Left renal cortex interstitium (tissue), 4 donors: ENCODE results near the gene TMEM131. TPM values are rescaled to one million over a fixed set of nuclear protein-coding genes. Genes with fewer than 3 reads are reported as not detected.
"Not testable (repeated sequence)": the region's sequence is repeated elsewhere in the genome, so short reads cannot be mapped to it uniquely, and the experiment has no call there.

Experiments
- DNase-seq, 4 donors: peaks; one replicate each; pipeline ENCODE4 v3.0.0-alpha.2; 2013; ENCODE audit warnings: low read depth in 4 of 4, low spot score in 2 of 4, missing footprints in 1 of 4
- polyA plus RNA-seq, 4 donors: library from polyadenylated mRNA; unstranded; fragments of 120-200 nt; gene quantifications; one replicate each; pipeline ENCODE4 v1.2.1, GENCODE V29; 2013; ENCODE audit not compliant: insufficient read length in 4 of 4

Gene TMEM131
- polyA plus RNA-seq, 4 donors: 39.2 to 49.8 (median 45.4) TPM

DNA sequence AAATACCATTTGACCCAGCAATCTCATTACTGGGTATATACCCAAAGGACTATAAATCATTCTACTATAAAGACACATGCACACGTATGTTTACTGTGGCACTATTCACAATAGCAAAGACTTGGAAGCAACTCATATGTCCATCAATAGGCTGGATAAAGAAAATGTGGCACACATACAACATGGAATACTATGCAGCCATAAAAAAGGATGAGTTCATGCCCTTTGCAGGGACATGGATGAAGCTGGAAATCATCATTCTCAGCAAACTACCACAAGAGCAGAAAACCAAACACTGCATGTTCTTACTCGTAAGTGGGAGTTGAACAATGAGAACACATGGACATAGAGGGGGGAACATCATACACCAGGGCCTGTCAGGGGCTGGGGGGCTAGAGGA, 117.4 kb downstream of the TMEM131 start:
- DNase-seq: not testable (repeated sequence)

DNA sequence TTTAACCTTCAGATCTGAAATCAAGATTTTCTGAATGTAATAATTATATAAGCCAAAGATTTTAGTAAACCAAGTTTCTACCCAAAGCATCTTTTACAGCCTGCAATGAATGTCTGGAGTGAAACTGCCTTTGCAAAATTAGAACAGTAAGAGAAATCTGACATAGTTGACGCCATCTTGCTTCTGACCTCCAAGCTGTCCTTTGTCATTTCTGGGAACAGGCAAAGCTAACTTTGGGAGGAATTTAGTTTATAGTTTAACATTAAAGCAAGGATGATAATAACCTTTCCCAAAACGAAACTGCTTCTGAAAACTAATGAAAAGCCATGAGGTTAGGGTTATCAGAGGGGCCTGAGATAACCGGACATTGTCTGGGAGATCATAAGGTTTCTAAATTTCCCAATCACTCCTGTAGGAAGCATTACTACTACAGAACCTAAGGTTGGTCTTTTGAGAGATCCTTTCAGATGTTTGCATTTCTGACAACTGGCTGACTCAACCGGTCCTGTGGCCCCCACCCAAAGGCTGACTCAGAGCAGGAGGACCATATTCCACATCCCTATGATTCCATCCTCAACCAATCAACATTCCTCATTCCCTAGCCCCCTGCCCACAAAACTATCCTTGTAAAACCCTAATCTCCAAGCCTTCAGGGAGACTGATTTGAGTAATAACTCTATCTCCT, 124.5 kb downstream of the TMEM131 start:
- DNase-seq: no peak

DNA sequence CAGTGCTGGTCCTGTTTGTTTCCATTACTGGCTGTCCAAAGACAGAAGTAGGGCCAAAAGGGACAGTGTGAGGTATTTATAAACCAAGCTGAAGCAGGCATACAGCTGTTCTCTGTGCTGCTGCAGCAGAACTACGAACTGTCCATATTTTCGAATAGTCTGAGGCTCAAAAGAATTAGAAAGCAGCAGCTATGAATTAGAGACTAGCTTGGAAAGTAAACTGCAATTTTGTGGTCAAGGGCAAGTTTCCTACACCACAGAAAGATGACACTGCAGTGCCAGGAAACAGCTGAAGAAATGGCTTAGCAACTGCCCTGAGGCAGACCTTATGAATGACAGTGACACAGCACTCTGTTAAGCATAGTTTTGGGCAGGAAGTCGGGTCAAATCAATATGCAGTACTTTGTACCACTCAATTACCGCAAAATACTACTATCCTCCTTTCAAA, 125.3 kb downstream of the TMEM131 start:
- DNase-seq: no peak

DNA sequence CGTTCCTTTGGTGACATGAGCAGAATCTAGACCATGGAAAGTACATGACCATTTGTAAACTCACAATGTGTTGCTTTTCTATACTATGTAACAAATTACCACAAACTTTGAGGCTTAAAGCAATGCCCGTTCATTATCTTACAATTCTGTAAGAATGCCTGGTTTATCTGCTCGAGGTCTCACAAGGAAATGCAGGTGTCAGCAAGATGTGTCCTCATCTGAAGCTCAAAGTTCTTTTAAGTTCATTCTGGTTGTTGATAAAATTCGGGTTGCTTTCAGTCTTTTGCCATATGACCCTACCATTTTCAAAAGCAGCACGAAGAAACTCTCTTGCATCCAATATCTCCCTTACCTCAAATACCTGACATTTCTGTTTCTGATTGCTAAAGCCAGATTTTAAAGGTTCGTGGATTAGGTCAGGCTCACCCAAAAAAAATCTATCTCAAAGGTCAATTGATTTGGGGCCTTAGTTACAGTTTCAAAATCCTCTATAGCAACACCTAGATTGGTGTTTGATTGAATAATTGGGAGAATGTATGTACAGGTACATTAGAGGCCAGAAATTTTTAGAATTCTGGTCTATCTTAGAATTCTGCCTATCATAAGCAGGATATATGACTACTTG, 125.9 kb downstream of the TMEM131 start:
- DNase-seq: no peak

DNA sequence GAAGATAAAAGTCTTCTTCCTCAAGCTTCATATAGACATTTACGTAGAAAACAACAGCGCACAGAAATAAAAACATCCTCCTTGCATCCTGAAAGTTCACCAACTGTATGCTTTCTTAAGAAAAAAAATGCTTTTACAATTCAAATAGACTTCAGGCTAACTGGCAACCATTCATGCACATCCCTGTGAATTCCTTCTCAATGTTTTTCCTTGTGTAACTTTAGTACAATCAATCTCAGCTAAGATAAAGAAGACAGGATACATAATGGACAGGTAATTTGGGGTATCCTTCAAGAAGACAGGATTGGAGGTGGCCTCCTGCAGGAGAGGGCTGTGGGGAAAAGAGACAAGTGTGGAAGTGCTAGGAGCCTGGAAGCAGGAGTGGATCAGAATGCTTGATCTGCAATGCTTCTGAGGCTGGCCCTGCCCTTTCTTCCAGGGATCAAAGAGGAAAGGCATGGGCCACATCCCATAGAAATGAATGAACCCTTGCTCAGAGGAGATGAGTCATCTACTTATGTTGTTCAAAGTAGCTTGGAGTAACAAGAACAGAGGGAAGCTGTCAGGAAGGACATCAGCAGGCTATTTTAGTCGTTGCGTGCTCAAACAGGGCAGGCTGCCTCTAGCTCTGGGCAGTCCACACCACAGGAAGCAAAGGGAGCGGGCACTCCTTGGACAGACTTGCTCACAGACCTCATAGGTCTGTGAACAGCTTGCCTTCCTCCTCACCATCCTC, 126.6 kb downstream of the TMEM131 start:
- DNase-seq: no peak

DNA sequence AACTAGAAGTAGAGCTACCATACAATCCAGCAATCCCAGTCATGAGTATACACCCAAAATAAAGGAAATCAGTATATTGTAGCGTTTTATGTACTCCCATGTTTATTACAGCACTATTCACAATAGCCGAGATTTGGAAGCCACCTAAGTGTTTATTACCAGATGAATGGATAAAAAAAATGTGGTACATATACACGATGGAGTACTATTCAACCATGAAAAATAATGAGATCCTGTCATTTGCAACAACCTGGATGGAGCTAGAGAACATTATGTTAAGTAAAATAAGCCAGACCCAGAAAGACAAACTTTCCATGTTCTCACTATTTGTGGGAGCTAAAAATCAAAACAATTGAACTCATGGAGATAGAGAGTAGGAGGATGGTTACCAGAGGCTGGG, 131.9 kb downstream of the TMEM131 start:
- no peak for DNase-seq

DNA sequence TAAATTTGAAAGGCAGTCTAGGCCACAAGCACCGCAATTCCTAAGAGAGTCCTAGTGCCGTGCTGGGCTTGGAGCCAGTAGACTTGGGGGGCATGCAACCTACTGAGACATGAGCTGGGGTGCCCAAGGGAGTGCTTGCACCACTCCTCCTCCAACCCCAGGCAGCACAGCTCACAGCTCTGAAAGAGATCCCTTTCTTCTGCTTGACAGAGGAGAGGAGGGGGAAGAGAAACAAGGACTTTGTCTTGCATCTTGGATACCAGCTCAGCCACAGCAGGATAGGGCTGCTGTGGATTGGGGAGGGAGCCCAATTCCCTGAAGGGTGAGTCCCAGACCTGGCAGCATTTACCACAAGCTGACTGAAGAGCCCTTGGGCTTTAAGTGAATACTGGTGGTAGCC, 134.6 kb downstream of the TMEM131 start:
- DNase-seq: no peak

DNA sequence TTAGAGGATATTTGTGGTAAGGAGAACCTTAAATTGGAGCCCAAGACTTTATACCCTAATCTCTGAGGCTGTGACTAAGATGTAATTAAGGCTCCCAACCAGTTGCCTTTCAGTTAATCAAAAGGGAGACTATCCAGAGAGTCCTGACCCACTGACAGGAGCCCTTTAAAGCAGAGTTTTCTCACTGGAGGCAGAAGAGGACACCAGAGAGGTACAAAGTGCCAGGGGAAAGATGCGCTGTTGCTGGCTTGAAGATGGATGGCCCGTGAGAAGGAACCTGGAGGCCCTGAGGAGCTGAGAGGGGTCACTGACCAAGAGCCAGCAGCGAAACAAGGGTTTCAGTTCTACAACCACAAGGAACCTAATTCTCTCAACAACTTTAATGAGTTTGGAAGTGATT, 137.3 kb downstream of the TMEM131 start:
- DNase-seq: no peak

DNA sequence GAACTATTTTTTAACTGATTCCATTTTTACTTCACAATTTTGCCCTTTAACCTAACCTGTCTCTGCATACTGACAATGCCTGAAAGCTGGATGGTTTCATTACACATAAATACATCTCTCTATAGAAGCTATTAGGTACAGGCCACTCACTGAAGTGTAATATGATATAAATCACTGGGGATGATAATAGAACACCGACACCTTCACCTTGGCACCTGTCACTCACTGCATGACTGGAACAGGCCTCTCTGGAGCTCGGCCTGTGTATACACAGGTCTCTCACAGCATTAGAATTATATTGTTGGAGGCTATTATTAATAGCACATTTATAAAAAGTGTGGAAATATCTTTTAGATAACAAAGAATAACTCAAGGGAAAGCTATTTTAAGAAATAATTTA, 138.2 kb downstream of the TMEM131 start:
- no peak for DNase-seq

DNA sequence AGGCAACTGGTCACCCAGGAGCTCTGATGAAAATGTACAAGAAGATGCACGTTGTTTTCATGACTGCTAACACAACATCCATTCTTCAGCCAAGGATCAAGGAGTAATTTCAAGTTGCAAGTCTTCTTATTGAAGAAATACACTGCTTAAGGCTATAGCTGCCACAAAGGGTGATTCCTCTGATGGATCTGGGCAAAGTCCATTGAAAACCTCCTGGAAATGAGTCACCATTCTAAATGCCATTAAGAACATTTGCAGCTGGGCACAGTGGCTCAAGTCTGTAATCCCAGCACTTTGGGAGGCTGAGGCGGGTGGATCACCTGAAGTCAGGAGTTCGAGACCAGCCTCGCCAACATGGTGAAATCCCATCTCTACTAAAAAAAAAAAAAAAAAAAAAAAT, 142.7 kb downstream of the TMEM131 start:
- not testable (repeated sequence) for DNase-seq

DNA sequence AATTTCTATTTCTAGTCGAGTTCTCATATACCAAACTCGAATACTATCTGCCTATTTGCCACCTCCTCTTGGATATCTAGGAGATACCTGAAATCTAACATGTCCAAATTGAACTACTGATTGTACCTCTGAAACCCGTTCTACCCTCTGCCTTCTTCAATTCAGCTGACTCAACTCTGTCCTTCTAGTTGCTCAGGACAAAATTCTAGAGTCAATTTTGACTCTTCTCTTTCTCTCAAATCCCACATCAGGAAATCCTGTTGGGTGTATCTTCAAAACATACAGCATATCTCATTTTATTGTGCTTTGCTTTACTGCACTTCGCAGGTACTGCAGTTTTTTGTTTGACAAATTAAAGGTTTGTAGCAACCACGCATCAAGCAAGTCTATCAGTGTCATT, 144.6 kb downstream of the TMEM131 start:
- no peak for DNase-seq

DNA sequence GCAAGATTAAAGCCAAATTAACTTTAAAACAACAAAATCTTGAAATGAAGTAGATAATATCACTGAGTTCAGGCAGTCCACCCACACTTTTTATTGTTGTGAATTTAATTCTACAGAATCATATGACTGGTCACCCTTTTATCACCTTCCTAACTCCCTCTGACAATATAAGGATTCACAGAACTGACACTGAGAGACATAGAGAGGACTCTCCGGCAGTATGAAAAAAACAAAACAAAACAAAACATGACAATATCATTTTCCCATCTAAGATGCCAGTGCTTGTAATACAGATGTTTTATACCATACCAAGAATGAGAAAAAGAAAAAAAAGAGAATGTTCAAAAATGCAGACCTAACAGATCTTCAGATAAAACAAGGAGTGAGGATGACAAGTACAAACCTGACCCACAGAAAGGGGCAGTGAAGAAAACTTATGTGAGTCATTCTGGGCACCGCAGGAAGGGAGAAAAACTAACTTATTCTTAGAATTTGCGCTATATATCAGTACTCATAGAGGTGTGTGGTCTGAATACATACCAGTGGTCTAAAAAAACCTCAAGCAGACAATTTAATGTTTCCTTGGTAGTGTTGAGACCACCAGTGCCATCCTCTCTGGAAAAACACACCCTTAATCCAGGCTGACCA, 145.7 kb downstream of the TMEM131 start:
- DNase-seq: no peak

DNA sequence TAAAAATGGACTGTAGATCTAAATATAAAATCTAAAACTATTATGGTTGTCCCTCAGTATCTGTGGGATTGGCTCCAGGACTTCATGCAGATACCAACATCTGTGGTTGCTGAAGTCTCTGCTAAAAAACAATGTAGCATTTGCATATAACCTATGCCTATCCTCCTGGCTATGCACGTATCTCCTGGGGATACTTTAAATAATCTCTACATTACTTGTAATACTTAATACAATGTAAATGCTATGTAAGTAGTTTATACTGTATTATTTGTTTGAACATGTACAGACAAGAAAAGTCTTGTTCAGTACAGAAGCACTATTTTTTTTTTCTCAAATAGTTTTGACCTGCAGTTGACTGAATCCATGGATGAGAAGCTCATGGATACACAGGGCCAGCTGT, 147.4 kb downstream of the TMEM131 start:
- DNase-seq: no peak

DNA sequence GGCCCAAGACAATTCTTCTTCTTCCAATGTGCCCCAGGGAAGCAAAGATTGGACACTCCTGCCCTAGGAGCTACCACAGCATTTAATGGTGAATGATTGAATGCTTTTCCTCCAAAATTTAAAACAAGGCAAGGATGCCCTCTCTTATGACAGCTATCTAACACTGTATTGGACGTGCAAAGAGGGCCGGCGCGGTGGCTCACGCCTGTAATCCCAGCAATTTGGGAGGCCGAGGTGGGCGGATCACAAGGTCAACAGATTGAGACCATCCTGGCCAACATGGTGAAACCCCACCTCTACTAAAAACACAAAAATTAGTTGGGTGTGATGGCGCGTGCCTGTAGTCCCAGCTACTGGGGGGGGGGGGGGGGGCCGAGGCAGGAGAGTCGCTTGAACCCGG, 149.0 kb downstream of the TMEM131 start:
- not testable (repeated sequence) for DNase-seq

DNA sequence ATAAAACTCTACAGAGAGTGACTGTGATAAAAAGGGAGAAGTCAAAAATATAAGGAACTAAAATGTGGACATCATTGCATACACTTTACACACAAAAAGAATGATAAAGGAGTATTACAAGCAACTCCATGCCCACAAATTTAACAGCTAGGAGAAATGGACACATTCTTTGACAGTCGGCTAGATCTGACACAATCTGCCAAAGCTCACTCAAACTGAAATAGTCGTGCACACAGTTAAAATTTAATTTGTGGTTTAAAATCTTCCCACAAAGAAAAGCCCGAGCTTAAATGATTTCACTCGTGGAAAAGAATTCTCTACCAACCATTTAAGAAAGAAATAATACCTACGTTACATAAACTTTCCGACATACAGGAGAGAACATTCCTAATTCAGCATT, 149.9 kb downstream of the TMEM131 start:
- DNase-seq: no peak

DNA sequence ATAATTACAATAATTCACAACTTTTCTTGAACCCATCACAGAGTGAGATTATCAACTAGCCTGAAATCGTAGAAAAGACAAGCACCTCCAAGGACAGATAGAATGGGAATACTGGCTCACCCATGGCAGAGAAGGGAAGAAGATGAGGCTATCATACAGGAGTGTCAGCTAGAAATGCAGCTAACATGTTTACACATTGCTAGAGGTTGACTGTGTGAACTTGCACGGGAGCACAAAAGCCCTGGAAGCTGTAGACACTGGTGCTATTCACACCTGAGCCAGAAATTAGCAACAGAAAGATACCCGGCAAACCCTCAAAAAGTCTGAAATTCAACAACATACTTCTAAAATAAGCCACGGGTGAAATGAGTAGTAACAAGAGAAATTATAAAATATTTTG, 150.6 kb downstream of the TMEM131 start:
- no peak for DNase-seq

DNA sequence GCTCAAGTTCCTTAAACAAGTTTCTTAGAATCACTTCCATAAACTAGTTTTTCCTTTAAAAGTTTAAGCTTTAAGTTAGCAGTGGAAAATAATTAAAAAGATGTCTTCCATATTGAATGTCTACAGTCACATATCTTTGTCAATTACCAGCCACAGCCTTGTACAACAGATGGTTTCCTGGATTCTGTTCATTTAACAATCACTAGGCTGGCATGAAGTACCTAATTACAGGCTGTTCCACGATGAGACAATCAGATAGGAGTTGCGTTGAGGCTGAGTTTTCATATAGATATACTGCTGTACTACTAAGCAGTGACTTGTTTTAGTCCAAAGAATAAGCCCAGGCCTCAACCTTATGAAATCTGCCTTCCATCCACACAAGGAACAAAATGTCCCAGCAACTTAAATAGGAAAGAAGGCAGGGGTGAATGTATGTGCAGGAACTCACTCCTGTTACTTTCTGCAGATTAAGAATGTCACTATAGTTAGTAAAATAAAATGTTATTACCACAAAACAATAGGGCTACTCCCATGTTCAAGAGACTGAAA, 151.4 kb downstream of the TMEM131 start:
- DNase-seq: no peak

DNA sequence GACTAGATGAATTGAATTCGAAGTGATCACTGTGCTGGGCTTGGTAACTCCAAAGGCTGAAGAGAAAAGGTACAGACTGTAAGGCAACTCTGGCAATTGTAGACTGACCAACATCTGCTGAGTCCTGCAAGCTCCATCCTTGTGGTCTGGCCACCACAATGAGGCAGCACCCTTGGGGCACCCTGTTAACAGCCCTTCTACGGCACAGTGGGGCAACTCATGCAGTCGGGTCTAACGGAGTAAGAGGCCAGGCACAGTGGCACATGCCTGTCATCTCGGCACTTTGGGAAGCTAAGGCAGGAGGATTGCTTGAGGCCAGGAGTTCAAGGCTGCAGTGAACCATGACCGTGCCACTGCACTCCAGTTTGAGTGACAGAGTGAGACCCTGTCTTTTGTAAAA, 155.6 kb downstream of the TMEM131 start:
- DNase-seq: no peak

DNA sequence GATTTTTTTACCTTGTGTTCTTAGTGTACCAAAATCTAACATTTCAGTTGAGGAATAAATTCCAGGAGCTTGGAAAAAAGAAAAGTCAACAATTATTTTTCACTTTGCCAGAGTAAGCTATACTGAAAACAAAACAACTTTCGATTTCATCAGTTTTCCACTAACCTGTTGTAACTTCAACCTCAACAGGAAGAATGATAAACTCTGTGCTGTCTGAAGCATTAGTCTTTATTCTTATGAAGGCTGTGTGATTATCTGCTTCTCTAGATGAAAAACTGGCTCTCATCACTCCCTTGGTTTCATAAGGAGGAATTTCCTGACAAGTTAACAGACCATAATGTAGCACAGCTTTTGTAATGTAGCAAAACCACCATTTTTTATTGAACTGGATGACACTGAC, 161.1 kb downstream of the TMEM131 start:
- DNase-seq: no peak

DNA sequence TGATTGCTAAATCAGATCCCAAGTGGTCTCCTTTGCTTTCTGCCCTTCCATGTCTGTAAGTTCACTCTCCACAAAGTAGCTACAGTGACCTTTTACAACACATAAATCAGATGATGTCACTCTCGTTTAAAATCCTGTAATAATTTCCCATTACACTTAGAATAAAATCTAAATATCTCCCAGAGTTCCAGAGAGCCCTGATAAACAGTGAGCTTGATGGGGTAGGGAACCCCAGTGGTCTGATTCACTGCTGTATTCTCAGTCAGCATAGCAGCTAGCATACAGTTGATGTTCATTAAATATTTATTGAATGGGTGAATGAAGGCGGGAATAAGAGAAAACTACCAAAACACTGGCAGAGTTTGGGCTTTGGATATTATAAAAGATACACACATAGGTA, 164.6 kb downstream of the TMEM131 start:
- DNase-seq: no peak

DNA sequence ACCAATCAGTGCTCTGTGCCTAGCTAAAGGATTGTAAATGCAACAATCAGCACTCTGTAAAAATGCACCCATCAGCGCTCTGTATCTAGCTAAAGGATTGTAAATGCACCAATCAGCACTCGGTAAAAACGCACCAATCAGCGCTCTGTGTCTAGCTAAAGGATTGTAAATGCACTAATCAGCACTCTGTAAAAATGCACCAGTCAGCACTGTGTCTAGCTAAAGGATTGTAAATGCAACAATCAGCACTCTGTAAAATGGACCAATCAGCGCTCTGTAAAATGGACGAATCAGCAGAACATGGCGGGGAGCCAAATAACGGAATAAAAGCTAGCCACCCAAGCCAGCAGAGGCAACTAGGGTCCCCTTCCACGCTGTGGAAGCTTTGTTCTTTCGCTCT, 166.5 kb downstream of the TMEM131 start:
- not testable (repeated sequence) for DNase-seq
